Stimulated activated memory B cell treated with anti-CD40 and anti-IgM and Interleukin-4, amounts not matched to agents 10 μg/mL and 1 μg/mL and 100 μg/mL, for 72 hours (primary cell): ENCODE data around the gene ANKRD33B.

ENCODE experiments used
- ATAC-seq: fragments of 150-1000 bp; cut with Tn5 transposase; 2 replicates; pipeline ENCODE4 v1.10.0; 2021
- H3K27ac Mint-ChIP-seq: one replicate; pipeline ENCODE4 v1.8.0; 2022; ENCODE audit warnings: mild to moderate bottlenecking, mixed read lengths
- H3K27me3 Mint-ChIP-seq: one replicate; pipeline ENCODE4 v1.8.0; 2022; ENCODE audit warnings: mixed read lengths
- H3K36me3 Mint-ChIP-seq: one replicate; pipeline ENCODE4 v1.8.0; 2022; ENCODE audit warnings: mixed read lengths
- H3K4me1 Mint-ChIP-seq: one replicate; pipeline ENCODE4 v1.8.0; 2022; ENCODE audit warnings: mixed read lengths
- H3K4me3 Mint-ChIP-seq: one replicate; pipeline ENCODE4 v1.8.0; 2022; ENCODE audit warnings: mild to moderate bottlenecking, moderate library complexity, mixed read lengths
- H3K9me3 Mint-ChIP-seq: one replicate; pipeline ENCODE4 v1.8.0; 2022; ENCODE audit warnings: mixed read lengths

ANKRD33B gene

GRCh38 chr5:10578293-10578665 is 14.4 kb downstream of the ANKRD33B start:
- Mint-ChIP-seq H3K4me3 (peak overlapping the region; percentile 61), H3K36me3 (peaks cover 51% of the 10 kb centered on the region)

GRCh38 chr5:10578869-10579268 is 15.0 kb downstream of the ANKRD33B start:
- Mint-ChIP-seq H3K27ac (peak overlapping the region; percentile 72), H3K9me3 (no peaks in the 10 kb centered on the region), H3K4me3 (peak overlapping the region; percentile 63), H3K4me1 (peaks cover 91% of the 10 kb centered on the region), H3K36me3 (peaks cover 51% of the 10 kb centered on the region), H3K27me3 (no peaks in the 10 kb centered on the region)
- peak; percentile 87 for ATAC-seq

More at GRCh38 chr5:10578293-10578665, 14.4 kb downstream of the ANKRD33B start:
- Mint-ChIP-seq H3K27me3 (no peaks in the 10 kb centered on the region), H3K4me1 (peaks cover 91% of the 10 kb centered on the region), H3K27ac (peak overlapping the region; percentile 72), H3K9me3 (no peaks in the 10 kb centered on the region)
- peak; percentile 13 for ATAC-seq

- H3K27me3 Mint-ChIP-seq = no peaks in the 10 kb centered on the region
- H3K4me3 Mint-ChIP-seq = peak overlapping the region; percentile 71
- H3K4me1 Mint-ChIP-seq = peaks cover 97% of the 10 kb centered on the region
- no peaks in the 10 kb centered on the region for H3K9me3 Mint-ChIP-seq
- peaks cover 56% of the 10 kb centered on the region for H3K36me3 Mint-ChIP-seq
- peak overlapping the region; percentile 72 for H3K27ac Mint-ChIP-seq
- ATAC-seq = peak; percentile 66
These were observed 16.0 kb downstream of the ANKRD33B start for GRCh38 chr5:10579536-10580521.

- Mint-ChIP-seq H3K27me3 (no peaks in the 10 kb centered on the region), H3K36me3 (peaks cover 60% of the 10 kb centered on the region), H3K4me3 (peak overlapping the region; percentile 69), H3K9me3 (no peaks in the 10 kb centered on the region), H3K4me1 (peaks cover 99% of the 10 kb centered on the region), H3K27ac (peak overlapping the region; percentile 72)
- no peak for ATAC-seq
These were observed 16.9 kb downstream of the ANKRD33B start for GRCh38 chr5:10580531-10581423.

- no peak for ATAC-seq
- Mint-ChIP-seq H3K27me3 (no peaks in the 10 kb centered on the region), H3K36me3 (peaks cover 63% of the 10 kb centered on the region), H3K27ac (peak overlapping the region; percentile 72), H3K4me3 (peak overlapping the region; percentile 46), H3K4me1 (peaks cover 99% of the 10 kb centered on the region), H3K9me3 (no peaks in the 10 kb centered on the region)
These were observed 17.5 kb downstream of the ANKRD33B start for GRCh38 chr5:10581424-10581748.

- no peaks in the 10 kb centered on the region for H3K27me3 Mint-ChIP-seq
- no peak for ATAC-seq
- peaks cover 99% of the 10 kb centered on the region for H3K4me1 Mint-ChIP-seq
- peaks cover 63% of the 10 kb centered on the region for H3K36me3 Mint-ChIP-seq
- peak overlapping the region; percentile 72 for H3K27ac Mint-ChIP-seq
- H3K4me3 Mint-ChIP-seq = no peak overlapping the region
- H3K9me3 Mint-ChIP-seq = no peaks in the 10 kb centered on the region
These were observed 18.1 kb downstream of the ANKRD33B start for GRCh38 chr5:10581867-10582511.

GRCh38 chr5:10582512-10582897 is 18.6 kb downstream of the ANKRD33B start:
- Mint-ChIP-seq H3K36me3 (peaks cover 63% of the 10 kb centered on the region), H3K4me1 (peaks cover 97% of the 10 kb centered on the region), H3K27me3 (no peaks in the 10 kb centered on the region), H3K27ac (peak overlapping the region; percentile 72), H3K9me3 (no peaks in the 10 kb centered on the region), H3K4me3 (no peak overlapping the region)
- ATAC-seq = no peak

GRCh38 chr5:10583663-10584572 is 20.0 kb downstream of the ANKRD33B start:
- Mint-ChIP-seq H3K27ac (peak overlapping the region; percentile 72), H3K4me1 (peaks cover 96% of the 10 kb centered on the region), H3K36me3 (peaks cover 74% of the 10 kb centered on the region), H3K9me3 (no peaks in the 10 kb centered on the region), H3K27me3 (no peaks in the 10 kb centered on the region), H3K4me3 (peak overlapping the region; percentile 56)
- ATAC-seq = no peak

GRCh38 chr5:10584714-10585517 is 21.0 kb downstream of the ANKRD33B start:
- H3K27ac Mint-ChIP-seq = peak overlapping the region; percentile 72
- H3K4me3 Mint-ChIP-seq = peak overlapping the region; percentile 42

GRCh38 chr5:10585518-10585915 is 21.6 kb downstream of the ANKRD33B start:
- H3K4me3 Mint-ChIP-seq = no peak overlapping the region
- H3K27me3 Mint-ChIP-seq = no peaks in the 10 kb centered on the region
- peaks cover 89% of the 10 kb centered on the region for H3K36me3 Mint-ChIP-seq
- H3K27ac Mint-ChIP-seq = peak overlapping the region; percentile 72
- no peak for ATAC-seq
- H3K9me3 Mint-ChIP-seq = peaks cover 7% of the 10 kb centered on the region
- peaks cover 97% of the 10 kb centered on the region for H3K4me1 Mint-ChIP-seq

More at GRCh38 chr5:10584714-10585517, 21.0 kb downstream of the ANKRD33B start:
- Mint-ChIP-seq H3K36me3 (peaks cover 84% of the 10 kb centered on the region), H3K9me3 (peaks cover 7% of the 10 kb centered on the region), H3K27me3 (no peaks in the 10 kb centered on the region), H3K4me1 (peaks cover 97% of the 10 kb centered on the region)
- no peak for ATAC-seq

GRCh38 chr5:10586008-10586407 is 22.1 kb downstream of the ANKRD33B start:
- peaks cover 97% of the 10 kb centered on the region for H3K4me1 Mint-ChIP-seq
- peak overlapping the region; percentile 72 for H3K27ac Mint-ChIP-seq
- H3K4me3 Mint-ChIP-seq = no peak overlapping the region
- H3K27me3 Mint-ChIP-seq = no peaks in the 10 kb centered on the region
- peaks cover 7% of the 10 kb centered on the region for H3K9me3 Mint-ChIP-seq
- ATAC-seq = peak; percentile 67
- H3K36me3 Mint-ChIP-seq = peaks cover 87% of the 10 kb centered on the region

GRCh38 chr5:10586555-10586954 is 22.7 kb downstream of the ANKRD33B start:
- Mint-ChIP-seq H3K9me3 (peaks cover 7% of the 10 kb centered on the region), H3K36me3 (peaks cover 82% of the 10 kb centered on the region)

GRCh38 chr5:10588109-10588775 is 24.4 kb downstream of the ANKRD33B start:
- peaks cover 7% of the 10 kb centered on the region for H3K9me3 Mint-ChIP-seq
- peaks cover 72% of the 10 kb centered on the region for H3K36me3 Mint-ChIP-seq
- no peak for ATAC-seq
- no peaks in the 10 kb centered on the region for H3K27me3 Mint-ChIP-seq
- no peak overlapping the region for H3K4me3 Mint-ChIP-seq
- peak overlapping the region; percentile 46 for H3K27ac Mint-ChIP-seq
- peaks cover 88% of the 10 kb centered on the region for H3K4me1 Mint-ChIP-seq

More at GRCh38 chr5:10586555-10586954, 22.7 kb downstream of the ANKRD33B start:
- H3K4me3 Mint-ChIP-seq = peak overlapping the region; percentile 14
- peaks cover 96% of the 10 kb centered on the region for H3K4me1 Mint-ChIP-seq
- no peak for ATAC-seq
- H3K27me3 Mint-ChIP-seq = no peaks in the 10 kb centered on the region
- H3K27ac Mint-ChIP-seq = peak overlapping the region; percentile 72
